Measurements from ENCODE around the gene CDC42BPA. TPM values are rescaled to one million over a fixed set of nuclear protein-coding genes. Genes with fewer than 3 reads are reported as not detected.

The CDC42BPA gene
- total RNA-seq, 1 experiment from 2014 or later, result 30.1 TPM

DNA sequence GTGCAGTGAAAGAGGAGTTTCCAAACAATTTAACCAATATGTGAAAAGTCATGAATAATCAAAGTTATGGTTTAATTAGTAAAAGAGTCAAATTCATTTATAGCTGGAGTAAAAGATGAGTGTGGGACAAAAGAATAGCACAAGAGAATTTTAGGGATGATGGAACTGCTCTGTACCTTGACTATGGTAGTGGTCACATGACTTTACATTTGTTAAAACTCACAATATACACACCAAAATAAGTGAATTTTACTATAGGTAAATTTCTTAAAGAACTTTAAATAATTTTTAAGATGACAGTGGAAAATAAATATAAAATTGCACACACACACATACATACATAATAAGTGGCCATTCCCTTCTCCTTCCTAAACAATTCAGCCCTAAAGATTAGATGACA, 13.6 kb downstream of the CDC42BPA start:
- Histone ChIP-seq H4K8ac (replicated peaks; ENCODE audit: insufficient read length, low read depth, low read length) (no peak overlapping the region), H2BK5ac (ENCODE audit: insufficient read length, low read length) (no peak overlapping the region), H2BK120ac (ENCODE audit: low read depth, low read length, poor library complexity, severe bottlenecking) (no peak overlapping the region), H3K23ac (ENCODE audit: insufficient read length, low read depth, low read length) (no peak overlapping the region), H2BK15ac (ENCODE audit: low read depth, low read length) (no peak overlapping the region), H3T11ph (ENCODE audit: low read length) (no peak overlapping the region), H4K20me1 (ENCODE audit: control insufficient read depth, insufficient read depth, insufficient read length) (no peaks in the 10 kb centered on the region), H3K9ac (ENCODE audit: extremely low read depth, insufficient read length, low read length) (no peak overlapping the region), H3K9me3 (ENCODE audit: control insufficient read depth, low read depth, low read length) (no peaks in the 10 kb centered on the region), H3K27ac (ENCODE audit: insufficient read length, low read depth, low read length) (no peak overlapping the region), H3K79me2 (ENCODE audit: insufficient read depth, low read length) (peaks cover 3% of the 10 kb centered on the region; the same call in 1 of the 2 replicates), H3K4me1 (ENCODE audit: insufficient read depth, low read length) (no peaks in the 10 kb centered on the region), H3K23me2 (ENCODE audit: insufficient read length, low read depth, low read length, poor library complexity, severe bottlenecking) (no peaks in the 10 kb centered on the region), H4K5ac (ENCODE audit: insufficient read length, low read depth, low read length) (no peak overlapping the region), H2AFZ (ENCODE audit: low read length) (no peak overlapping the region), H2BK12ac (ENCODE audit: insufficient read length, low read depth, low read length) (no peak overlapping the region), H3K56ac (ENCODE audit: insufficient read length, low read depth, low read length) (no peak overlapping the region), H3K4ac (ENCODE audit: low read depth, low read length) (no peak overlapping the region), H3K4me2 (ENCODE audit: insufficient read depth, insufficient read length, low read length) (no peak overlapping the region), H2BK20ac (ENCODE audit: low read depth, low read length, poor library complexity, severe bottlenecking) (no peak overlapping the region), H3K27me3 (ENCODE audit: insufficient read depth, low read length) (no peaks in the 10 kb centered on the region), H3K14ac (ENCODE audit: insufficient read depth, low read length) (no peak overlapping the region), H3K79me1 (ENCODE audit: insufficient read depth, low read depth, low read length, poor library complexity, severe bottlenecking) (peaks cover 4% of the 10 kb centered on the region), H3K18ac (ENCODE audit: insufficient read length, low read depth, low read length) (no peak overlapping the region), H4K91ac (ENCODE audit: insufficient read length, low read depth, low read length) (no peak overlapping the region), H2AK5ac (ENCODE audit: insufficient read length, low read length) (no peak overlapping the region)
- peaks cover 10 to 13% of the 10 kb centered on the region in 2 experiments for H3K4me1 Mint-ChIP-seq
- no peak overlapping the region for H3K4me3 Mint-ChIP-seq
- TF ChIP-seq, protein P1, sequence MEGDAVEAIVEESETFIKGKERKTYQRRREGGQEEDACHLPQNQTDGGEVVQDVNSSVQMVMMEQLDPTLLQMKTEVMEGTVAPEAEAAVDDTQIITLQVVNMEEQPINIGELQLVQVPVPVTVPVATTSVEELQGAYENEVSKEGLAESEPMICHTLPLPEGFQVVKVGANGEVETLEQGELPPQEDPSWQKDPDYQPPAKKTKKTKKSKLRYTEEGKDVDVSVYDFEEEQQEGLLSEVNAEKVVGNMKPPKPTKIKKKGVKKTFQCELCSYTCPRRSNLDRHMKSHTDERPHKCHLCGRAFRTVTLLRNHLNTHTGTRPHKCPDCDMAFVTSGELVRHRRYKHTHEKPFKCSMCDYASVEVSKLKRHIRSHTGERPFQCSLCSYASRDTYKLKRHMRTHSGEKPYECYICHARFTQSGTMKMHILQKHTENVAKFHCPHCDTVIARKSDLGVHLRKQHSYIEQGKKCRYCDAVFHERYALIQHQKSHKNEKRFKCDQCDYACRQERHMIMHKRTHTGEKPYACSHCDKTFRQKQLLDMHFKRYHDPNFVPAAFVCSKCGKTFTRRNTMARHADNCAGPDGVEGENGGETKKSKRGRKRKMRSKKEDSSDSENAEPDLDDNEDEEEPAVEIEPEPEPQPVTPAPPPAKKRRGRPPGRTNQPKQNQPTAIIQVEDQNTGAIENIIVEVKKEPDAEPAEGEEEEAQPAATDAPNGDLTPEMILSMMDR (conservative IDR thresholded peaks at IDR 0.05), result no peak
- H3K27me3 Mint-ChIP-seq (ENCODE audit: low read depth), result no peaks in the 10 kb centered on the region
- no peak for DNase-seq
- no peak overlapping the region for H3K27ac Mint-ChIP-seq
- H3K36me3 Mint-ChIP-seq (ENCODE audit: insufficient read depth in 1 of 3, low read depth in 3 of 3), result no peaks in the 10 kb centered on the region; a peak in 1 of 7 replicates
- no peaks in the 10 kb centered on the region for H3K9me3 Mint-ChIP-seq

Data from H9 (cell line).